ENCODE data around the gene PODXL2. TPM values are rescaled to one million over a fixed set of nuclear protein-coding genes. Genes with fewer than 3 reads are reported as not detected.
A peak's percentile ranks its signal among the peaks of the same experiment; 100 is the strongest.
"Not testable (repeated sequence)": the region's sequence is repeated elsewhere in the genome, so short reads cannot be mapped to it uniquely, and the experiment has no call there.

PODXL2 gene
- total RNA-seq, 3 donors from 2014 or later (not counting 1 experiment from before 2014, with no cell fraction given): 2.2 to 3.5 (median 2.7) TPM

GRCh38 chr3:127604035-127604434 is 24.9 kb upstream of the PODXL2 start:
- 93% methylated on average over 7 of the region's 7 CpGs for WGBS (ENCODE audit: insufficient coverage)
- H3K4me1 Mint-ChIP-seq: peaks cover under 1 to 5% of the 10 kb centered on the region in 2 donors
- TF ChIP-seq, protein P1, sequence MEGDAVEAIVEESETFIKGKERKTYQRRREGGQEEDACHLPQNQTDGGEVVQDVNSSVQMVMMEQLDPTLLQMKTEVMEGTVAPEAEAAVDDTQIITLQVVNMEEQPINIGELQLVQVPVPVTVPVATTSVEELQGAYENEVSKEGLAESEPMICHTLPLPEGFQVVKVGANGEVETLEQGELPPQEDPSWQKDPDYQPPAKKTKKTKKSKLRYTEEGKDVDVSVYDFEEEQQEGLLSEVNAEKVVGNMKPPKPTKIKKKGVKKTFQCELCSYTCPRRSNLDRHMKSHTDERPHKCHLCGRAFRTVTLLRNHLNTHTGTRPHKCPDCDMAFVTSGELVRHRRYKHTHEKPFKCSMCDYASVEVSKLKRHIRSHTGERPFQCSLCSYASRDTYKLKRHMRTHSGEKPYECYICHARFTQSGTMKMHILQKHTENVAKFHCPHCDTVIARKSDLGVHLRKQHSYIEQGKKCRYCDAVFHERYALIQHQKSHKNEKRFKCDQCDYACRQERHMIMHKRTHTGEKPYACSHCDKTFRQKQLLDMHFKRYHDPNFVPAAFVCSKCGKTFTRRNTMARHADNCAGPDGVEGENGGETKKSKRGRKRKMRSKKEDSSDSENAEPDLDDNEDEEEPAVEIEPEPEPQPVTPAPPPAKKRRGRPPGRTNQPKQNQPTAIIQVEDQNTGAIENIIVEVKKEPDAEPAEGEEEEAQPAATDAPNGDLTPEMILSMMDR (IDR thresholded peaks at IDR 0.05): no peak
- DNase-seq (no peak), ATAC-seq (no peak)
- H3K27ac Mint-ChIP-seq: no peak overlapping the region
- no peaks in the 10 kb centered on the region for H3K27me3 ChIP-seq (ENCODE audit: control insufficient read depth, insufficient read depth, low read length)
- H3K36me3 ChIP-seq (ENCODE audit: control insufficient read depth, insufficient read depth, low read length): peaks cover 27% of the 10 kb centered on the region
- H3K4me3 Mint-ChIP-seq: no peak overlapping the region
- H3K9me3 ChIP-seq (ENCODE audit: control insufficient read depth, insufficient read depth, low read length): no peaks in the 10 kb centered on the region
- H3K27me3 Mint-ChIP-seq (ENCODE audit: low read depth in 2 of 2): no peaks in the 10 kb centered on the region
- peaks cover 10% of the 10 kb centered on the region for H3K36me3 Mint-ChIP-seq
- H3K4me1 ChIP-seq (ENCODE audit: control insufficient read depth, insufficient read depth, low read length): peaks cover 3% of the 10 kb centered on the region
- H3K27ac ChIP-seq (ENCODE audit: low read length): no peak overlapping the region
- H3K4me3 ChIP-seq (ENCODE audit: low read length): no peak overlapping the region
- H3K9me3 Mint-ChIP-seq: no peaks in the 10 kb centered on the region
- intact Hi-C loops (cut with micrococcal nuclease): no loop called here

GRCh38 chr3:127604546-127605165 is 24.3 kb upstream of the PODXL2 start:
- Histone ChIP-seq H3K4me1 (ENCODE audit: control insufficient read depth, insufficient read depth, low read length) (no peaks in the 10 kb centered on the region), H3K27ac (ENCODE audit: low read length) (no peak overlapping the region), H3K9me3 (ENCODE audit: control insufficient read depth, insufficient read depth, low read length) (no peaks in the 10 kb centered on the region), H3K36me3 (ENCODE audit: control insufficient read depth, insufficient read depth, low read length) (peaks cover 31% of the 10 kb centered on the region), H3K27me3 (ENCODE audit: control insufficient read depth, insufficient read depth, low read length) (no peaks in the 10 kb centered on the region), H3K4me3 (ENCODE audit: low read length) (no peak overlapping the region)
- intact Hi-C loops (cut with micrococcal nuclease): no loop called here
- Mint-ChIP-seq H3K27me3 (ENCODE audit: low read depth in 2 of 2) (no peaks in the 10 kb centered on the region), H3K36me3 (peaks cover 10% of the 10 kb centered on the region), H3K4me1 (peaks cover 0 to 5% of the 10 kb centered on the region in 2 donors), H3K4me3 (no peak overlapping the region), H3K27ac (no peak overlapping the region), H3K9me3 (no peaks in the 10 kb centered on the region)
- no peak for DNase-seq
- 95% methylated on average over 41 of the region's 41 CpGs for WGBS (ENCODE audit: insufficient coverage)
- ATAC-seq: no peak
- TF ChIP-seq, protein P1 (IDR thresholded peaks at IDR 0.05): no peak

DNA sequence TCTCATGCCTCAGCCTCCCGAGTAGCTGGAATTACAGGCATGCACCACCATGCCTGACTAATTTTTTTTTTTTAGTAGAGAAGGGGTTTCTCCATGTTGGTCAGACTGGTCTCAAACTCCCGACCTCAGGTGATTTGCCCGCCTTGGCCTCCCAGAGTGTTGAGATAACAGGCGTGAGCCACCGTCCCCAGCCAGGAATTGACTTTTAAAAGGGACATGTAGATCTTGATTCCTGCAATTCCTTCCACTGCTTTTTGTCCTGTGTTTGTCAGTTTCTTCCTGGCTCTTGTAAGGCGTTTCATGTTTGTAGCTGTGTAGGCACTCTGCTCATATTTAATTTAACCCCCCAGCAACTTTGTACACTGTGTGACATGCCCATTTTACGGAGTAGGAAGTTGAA is 23.4 kb upstream of the PODXL2 start:
- H3K4me1 ChIP-seq (ENCODE audit: control insufficient read depth, insufficient read depth, low read length); H3K4me1 Mint-ChIP-seq; H3K9me3 ChIP-seq (ENCODE audit: control insufficient read depth, insufficient read depth, low read length); H3K27ac ChIP-seq (ENCODE audit: low read length); H3K27me3 ChIP-seq (ENCODE audit: control insufficient read depth, insufficient read depth, low read length); H3K4me3 ChIP-seq (ENCODE audit: low read length); intact Hi-C loops (cut with micrococcal nuclease); ATAC-seq; H3K27me3 Mint-ChIP-seq (ENCODE audit: low read depth in 2 of 2); H3K4me3 Mint-ChIP-seq; H3K9me3 Mint-ChIP-seq; DNase-seq: not testable (repeated sequence)
- WGBS (ENCODE audit: insufficient coverage): 97% methylated on average over 7 of the region's 7 CpGs
- H3K27ac Mint-ChIP-seq: peak overlapping the region in 1 of 2 donors; percentile 33
- peaks cover 33% of the 10 kb centered on the region for H3K36me3 ChIP-seq (ENCODE audit: control insufficient read depth, insufficient read depth, low read length)
- peaks cover 10% of the 10 kb centered on the region for H3K36me3 Mint-ChIP-seq

- DNase-seq (no peak), ATAC-seq (no peak)
- Mint-ChIP-seq H3K36me3 (peaks cover 10% of the 10 kb centered on the region), H3K4me1 (peaks cover 0 to 5% of the 10 kb centered on the region in 2 donors), H3K27me3 (ENCODE audit: low read depth in 2 of 2) (no peaks in the 10 kb centered on the region), H3K9me3 (no peaks in the 10 kb centered on the region), H3K27ac (peak overlapping the region in 1 of 2 donors; percentile 33), H3K4me3 (no peak overlapping the region)
- Histone ChIP-seq H3K36me3 (ENCODE audit: control insufficient read depth, insufficient read depth, low read length) (peaks cover 34% of the 10 kb centered on the region), H3K27ac (ENCODE audit: low read length) (no peak overlapping the region), H3K27me3 (ENCODE audit: control insufficient read depth, insufficient read depth, low read length) (no peaks in the 10 kb centered on the region), H3K4me3 (ENCODE audit: low read length) (no peak overlapping the region), H3K9me3 (ENCODE audit: control insufficient read depth, insufficient read depth, low read length) (no peaks in the 10 kb centered on the region), H3K4me1 (ENCODE audit: control insufficient read depth, insufficient read depth, low read length) (no peaks in the 10 kb centered on the region)
- TF ChIP-seq, protein P1 (IDR thresholded peaks at IDR 0.05): no peak
- intact Hi-C loops (cut with micrococcal nuclease): no loop called here
- 94% methylated on average over 24 of the region's 24 CpGs for WGBS (ENCODE audit: insufficient coverage)
These were observed 22.7 kb upstream of the PODXL2 start for GRCh38 chr3:127606086-127606805.
